Activated naive CD8-positive, alpha-beta T cell treated with anti-CD3 and anti-CD28 coated beads, Interleukin-2, amount 50 U/mL, for 16 hours (primary cell): ENCODE results near the gene MAN2B2.

ENCODE experiments used
- DNase-seq: peaks from one replicate; pipeline ENCODE4 v3.0.0-alpha.2; 2020; ENCODE audit warnings: low read depth, low spot score

Gene MAN2B2

DNA sequence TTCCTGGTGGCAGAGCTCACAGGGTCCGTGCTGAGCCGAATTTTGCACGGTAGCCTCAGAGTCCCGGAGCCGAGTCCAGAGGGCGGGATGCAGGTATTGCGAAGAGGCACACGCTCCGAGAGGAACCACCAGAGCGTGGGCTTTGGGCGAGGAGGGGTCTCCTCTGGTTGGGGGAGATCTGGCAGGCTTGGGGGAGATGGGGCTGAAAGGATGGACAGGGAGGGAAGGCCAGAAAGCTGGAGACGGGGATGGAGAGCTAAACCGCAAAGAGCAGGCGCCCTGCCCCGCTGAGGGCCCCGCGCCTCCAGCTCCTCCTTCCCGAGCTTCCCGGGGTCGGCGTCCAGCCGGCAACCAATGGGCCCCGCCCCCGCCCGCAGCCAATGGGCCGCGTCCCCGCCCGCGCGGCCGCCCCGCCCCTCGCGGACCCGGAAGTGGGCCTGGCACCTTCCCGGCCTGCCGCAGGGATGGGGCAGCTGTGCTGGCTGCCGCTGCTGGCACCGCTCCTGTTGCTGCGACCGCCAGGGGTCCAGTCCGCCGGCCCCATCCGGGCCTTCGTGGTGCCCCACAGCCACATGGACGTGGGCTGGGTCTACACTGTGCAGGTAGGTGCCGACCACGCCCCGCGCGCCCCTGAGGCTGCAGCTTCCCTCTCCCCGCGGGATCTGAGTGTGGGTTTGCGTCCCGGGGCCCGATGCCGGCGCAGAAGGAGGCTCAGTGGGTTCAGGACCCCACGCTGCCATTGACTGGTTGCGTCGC lies at the start of gene MAN2B2:
Gene MAN2B2 (plus strand): TSS at position 443 of the 756 bp plus-strand sequence. CDS start 22 bp downstream, at position 465.
- DNase-seq: peak; percentile 63

DNA sequence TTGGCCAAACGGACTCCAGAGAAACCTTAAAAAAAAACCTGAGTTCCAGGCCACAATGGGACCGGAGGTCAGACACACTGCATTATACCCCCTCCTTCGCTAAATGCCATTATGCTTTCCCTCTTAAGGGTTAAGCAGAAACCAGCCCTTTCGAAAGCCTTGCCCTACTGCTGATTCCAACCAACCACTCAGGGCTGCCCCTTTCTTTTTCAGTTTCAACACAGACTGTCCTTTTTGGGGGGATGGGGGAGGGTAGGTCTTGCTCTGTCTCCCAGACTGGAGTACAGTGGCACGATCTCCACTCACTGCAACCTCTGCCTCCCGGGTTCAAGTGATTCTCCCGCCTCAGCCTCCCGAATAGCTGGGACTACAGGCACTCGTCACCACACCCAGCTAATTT lies 49.5 kb upstream of the MAN2B2 start:
- no peak for DNase-seq

DNA sequence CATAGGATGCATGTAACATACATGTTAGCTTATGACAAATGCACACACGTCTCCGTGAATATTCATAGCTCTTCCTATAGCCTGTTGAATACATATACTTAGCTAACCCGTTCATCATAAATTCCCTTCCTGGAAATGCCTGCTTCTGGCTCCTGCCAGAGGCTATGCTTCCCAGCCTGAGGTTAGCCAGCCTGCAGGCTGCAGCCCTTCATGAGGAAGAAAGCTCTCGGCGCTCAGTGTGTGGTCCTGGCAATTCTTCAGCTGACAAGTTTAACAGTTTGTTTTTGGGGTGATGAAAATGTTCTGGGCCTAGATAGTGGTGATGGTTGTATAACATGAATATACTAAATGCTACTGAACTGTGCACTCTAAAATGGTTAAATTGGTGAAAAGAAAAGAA lies 48.8 kb upstream of the MAN2B2 start:
- DNase-seq: no peak

DNA sequence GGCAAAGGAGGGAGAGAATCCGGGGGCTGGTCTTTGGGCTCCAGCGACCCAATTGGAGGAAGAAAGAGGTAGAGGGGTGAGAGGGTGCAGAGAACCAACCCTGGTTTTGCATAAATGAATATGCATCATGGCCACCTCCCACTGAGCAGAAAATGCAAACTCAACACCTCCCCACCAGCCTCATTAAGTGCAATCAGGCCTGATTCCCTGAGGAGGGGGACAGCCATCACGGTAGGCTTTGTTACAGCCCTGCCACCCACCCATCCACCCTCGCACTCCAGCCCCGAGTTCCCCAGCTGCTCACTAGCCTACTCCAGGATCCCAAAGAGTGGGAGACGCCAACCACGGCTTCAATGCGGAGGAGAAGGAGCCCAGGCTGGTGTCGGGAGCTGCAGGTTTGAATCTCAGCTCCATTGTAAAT lies 48.3 kb upstream of the MAN2B2 start:
- no peak for DNase-seq

DNA sequence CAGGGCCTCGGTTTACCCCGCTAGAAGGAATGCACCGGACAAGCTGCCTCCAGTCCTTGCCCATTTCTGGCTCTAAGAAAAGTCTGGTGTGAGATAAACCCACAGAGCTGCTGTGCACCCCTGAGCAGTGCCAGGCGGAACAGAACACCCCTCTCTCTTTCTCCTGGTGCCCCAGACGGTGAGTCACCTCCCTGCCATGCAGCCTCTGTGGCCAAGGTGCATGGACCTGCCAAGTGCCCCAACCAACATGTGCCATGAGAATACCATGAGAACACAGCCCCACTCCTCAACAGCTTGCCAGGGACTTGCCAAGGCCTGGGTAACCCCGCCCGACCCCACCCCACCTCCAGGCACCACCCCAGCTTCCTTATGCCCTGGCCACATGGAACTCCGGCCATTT lies 47.7 kb upstream of the MAN2B2 start:
- DNase-seq: no peak

DNA sequence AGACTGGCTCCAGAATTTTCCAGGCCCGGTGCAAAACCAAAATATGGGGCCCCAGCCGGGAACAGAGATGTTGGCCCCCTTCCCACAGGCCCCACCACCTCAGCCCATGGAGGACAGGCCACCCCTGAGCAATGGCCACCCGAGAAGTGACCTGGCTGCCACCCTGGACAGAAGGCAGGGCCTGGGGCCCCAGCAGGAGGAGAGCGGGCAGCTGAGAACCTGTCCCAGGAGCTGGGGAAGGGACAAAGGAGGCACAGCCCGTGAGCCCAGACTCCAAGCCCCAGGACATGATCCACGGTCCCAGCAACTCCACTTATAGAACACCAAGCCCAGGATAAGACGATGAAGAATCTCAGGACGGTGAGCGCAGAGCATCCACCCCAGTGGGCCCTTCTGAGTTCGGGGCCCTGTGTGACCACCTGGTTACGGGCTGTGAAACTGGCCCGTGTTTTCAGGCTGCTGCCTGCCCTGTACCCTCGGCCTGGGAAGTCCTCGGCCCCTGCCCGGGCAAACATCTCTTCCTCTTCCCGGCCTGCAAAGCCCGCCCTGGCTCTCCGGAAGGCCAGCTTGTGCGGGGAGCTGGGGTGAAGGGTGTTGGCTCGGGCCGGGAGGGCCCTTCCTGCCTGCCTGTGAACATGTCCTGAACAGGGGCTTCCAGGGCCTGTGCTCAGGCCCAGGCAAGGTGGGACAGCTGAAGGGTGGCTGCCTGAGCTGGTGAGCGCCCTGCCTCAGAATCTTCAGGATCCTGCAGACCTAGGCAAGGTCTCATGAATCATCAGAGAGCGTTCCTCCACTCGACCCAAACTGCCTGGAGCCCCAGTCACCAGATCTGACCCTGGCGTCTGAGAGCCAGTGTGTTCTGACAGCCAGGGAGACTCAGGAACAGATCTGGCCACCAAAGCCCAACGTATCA lies 47.0 kb upstream of the MAN2B2 start:
- DNase-seq: no peak

DNA sequence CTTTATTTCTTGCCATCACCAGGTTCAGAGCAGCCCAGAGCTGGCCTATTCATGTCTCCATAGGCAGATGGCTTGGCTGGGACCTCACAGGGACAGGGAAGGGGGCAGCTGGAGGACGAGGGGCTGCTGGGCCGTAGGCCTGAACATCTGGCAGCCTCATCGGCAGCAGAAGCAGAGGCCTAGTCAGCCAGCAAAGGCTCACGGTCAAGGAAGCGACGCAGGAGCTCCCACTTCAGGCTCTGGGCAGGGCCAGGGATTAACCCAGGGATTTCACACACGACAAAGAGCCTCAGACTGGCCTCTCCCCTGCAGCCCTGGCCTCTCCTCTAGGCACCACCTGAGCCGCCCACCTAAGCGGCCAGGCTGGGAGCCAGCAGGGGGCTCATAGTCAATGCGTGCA lies 46.0 kb upstream of the MAN2B2 start:
- DNase-seq: no peak

DNA sequence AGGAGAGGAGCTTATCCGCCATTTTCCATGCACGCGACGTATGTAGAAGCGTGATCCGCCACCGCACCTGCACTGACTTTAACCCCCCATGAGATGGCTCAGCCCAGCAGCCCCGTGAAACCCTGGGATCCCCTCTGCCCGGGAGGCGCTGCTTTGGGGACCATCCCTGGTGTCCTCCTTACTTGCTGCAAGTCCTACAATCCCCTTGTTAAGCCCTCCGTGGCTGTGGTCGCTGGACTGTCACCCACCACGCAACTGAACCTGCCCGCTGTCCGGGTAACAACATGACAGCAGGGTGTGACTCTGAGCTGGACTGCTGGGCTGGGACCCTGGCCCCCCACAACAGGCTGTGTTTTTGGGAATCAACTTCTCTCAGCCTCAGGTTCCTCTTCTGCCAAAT lies 44.7 kb upstream of the MAN2B2 start:
- DNase-seq: no peak

DNA sequence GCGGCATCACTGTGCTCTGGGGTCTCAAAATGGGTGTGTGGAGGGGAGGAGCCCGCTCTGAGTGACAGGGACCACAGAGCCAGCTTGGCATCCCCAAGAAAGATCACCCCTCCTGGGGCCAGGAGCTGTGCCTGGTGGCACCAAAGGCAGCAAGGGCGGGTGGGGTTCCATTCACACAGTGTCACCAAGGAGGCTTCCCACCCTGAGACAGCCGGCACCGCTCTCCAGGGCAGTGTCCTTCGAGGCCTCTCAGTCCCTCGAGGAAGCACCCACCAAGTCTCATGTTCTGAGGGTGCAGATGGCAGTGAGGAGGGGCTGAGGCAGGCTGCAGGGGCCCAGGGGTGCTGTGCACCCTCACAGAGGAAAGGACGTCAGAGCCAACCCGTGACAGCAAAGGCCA lies 44.0 kb upstream of the MAN2B2 start:
- no peak for DNase-seq

DNA sequence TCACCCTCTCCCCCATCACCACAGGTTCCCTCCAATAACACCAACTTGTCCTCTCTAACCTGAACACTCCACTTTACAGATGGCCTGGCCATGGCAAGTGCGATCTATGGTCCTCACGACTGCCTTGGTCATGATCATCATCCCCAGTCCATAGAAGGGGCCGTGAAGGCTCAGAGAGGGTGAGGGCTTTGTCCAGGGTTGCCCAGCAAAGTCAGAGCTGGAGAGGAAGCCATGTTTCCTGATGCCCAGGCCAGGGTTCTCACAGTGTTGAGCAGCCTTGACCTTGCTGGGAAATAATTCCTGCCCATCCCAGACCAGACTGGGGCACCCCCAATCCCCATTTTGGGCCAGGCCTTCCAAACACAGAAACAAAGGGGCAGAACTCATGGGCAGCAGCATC lies 42.9 kb upstream of the MAN2B2 start:
- no peak for DNase-seq

DNA sequence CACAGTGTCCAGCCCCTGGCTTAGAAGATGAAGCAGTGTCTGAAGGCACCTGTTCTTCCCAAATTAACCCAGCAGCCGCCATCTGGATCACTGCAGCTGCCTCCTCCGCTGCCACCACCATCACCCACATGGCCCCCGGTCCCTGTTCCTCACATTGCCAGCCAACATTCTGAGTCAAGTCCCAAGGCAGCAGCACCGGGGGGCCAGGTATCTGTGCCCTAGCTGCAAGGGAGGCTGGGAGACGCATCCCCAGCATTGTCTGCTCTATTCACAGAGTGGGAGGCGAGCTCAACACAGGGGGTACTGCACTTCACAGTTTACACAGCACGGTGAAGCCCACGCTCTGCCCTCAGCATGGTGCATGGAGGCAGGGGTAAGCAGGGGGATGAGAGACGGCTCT lies 42.3 kb upstream of the MAN2B2 start:
- no peak for DNase-seq

DNA sequence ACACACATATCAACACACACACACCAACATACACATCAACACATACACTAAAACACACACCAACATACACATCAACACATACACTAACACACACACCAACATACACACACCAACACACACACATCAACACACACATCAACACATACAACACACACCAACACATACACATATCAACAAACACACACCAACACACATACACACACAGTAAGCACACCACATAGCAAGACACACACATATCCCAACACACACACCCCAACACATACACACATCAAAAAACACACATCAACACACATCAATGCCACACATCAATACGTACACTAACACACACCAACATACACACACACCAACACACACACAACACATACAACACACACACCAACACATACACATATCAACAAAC lies 40.9 kb upstream of the MAN2B2 start:
- DNase-seq: no peak

DNA sequence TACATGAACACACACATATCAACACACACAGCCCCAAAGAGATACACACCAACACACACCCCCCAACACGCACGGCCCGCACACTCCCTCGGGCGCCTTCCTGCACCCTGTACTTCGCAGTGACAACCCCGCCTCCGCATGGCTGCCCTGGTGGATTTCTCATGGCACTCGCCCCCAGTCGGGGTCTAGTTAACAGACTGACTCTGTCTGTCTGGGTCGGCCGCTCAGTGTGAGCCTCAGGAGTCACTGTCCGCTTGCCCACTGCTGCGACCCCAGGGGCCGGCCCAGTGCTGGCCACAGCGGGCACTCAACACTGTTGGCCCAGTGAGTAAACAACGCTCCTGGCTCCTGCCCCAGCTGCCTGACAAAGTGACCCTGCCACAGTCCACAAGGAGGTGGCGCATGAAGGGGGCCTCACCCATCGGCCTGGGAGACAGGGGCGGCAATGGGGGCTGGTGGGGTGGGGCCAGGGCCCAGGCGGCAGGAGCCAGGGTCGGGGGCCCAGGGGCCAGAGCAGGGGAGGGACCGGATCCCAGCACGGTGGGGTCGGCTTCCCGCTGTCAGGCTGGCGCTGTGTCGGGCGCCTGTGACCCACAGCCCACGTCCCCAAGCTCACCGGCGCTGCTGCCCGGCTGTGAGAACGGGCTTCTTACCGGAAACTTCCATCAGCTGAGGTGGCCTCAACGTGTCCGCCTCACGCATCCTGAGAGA lies 40.2 kb upstream of the MAN2B2 start:
- no peak for DNase-seq

DNA sequence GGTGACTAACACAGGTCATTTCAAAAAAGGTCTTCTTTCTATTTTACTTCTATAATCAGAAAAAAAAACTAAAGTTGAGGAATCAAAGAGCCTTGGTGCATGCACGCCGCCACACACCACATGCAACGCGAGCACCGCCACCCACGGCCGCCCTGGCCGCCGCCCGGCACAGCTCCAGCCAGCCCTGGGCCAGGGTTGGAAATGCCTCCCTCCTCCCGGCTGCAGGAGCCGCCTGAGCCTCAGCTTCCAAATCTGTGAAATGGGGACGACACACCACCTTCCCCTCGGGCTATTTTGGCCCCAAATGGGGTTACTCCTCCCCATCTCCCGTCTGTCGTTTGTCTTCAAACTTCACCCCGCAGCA lies 39.7 kb upstream of the MAN2B2 start:
- no peak for DNase-seq

DNA sequence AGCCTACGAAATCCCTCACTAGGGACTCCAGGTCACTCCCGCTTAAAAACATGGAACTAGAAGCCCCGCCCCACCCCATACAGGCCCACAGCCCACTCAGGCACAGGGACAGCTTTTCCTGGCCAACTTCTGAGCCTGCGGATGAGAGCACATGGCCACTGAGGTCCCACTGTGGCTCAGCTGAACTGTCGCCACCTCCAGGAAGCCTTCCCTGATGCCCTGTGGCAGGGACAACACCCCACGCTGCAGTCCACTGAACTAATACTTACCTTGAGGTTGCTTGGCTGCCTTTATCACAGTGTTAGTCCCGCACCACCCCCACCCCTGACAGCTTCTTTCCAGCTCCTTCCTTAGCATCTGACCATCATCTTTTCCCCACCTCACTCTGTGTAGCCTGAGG lies 39.3 kb upstream of the MAN2B2 start:
- DNase-seq: no peak

DNA sequence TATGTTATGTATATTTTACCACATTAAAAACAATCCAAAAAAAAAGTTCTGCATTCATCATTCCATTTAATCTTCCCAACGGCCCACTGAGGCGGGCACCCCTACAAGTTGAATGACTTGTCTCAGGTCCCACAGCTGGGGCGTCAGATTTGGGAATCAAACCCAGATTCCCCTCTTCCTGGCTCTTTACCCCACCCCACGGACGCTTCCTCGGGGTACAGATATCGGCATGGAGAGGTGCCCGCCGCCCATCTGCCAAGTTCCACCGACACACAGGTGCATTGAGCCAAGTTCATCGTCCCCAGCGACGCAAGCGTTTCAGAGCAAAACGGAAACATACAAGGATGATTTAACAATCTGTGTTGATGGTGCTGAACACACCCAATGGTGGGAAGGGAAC lies 36.9 kb upstream of the MAN2B2 start:
- no peak for DNase-seq

DNA sequence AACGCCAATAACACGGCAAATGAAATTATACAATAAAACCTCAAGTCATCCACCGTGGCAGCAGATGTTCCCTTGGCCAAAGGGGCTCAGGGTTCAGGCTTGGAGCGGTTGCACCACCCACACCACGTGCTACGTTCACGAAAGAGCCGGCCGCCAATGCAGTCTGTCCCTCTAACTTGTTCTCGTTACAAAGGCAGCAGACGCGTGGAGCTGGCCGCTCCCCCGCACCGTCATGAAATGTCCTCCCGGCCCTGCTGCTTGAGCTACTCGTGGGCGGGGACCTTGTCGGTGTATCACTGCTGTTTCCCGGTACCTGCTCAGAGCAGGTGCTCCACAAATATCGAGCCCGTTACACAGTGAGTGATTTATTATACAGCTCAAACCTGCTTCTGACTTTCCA lies 36.4 kb upstream of the MAN2B2 start:
- DNase-seq: no peak

DNA sequence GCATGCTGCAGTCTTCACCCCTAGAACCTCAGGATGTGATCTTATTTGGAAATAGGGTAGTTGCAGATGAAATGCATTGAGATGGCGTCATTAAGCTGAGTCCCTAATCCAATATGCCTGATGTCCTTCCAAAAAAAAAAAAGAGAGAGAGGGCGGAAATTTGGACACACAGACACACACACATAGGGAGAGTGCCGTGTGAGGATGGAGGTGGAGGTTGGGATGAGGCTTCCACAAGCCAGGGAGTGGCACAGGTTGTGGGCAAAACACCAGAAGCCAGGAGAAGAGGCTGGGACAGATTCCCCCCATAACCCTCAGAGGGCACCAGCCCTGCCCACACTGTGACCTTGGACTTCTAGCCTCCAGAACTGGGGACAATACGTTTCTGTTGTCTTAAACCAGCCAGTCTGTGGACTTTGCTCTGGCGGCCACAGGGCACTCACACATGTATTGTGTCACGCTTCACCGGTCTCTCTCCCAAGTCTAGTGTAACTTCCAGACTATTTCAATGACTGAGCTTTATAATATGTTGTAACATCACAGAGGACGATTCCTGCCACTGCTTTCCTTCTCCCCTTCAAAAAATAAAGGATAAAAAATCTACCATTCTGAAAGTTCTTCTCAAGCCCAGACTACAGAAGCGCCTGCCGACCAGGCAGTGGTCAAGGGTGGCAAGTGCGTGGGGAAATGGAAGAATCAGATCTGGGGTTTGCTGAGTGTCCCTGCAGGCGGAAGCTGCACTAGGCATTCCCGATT lies 35.8 kb upstream of the MAN2B2 start:
- DNase-seq: no peak

DNA sequence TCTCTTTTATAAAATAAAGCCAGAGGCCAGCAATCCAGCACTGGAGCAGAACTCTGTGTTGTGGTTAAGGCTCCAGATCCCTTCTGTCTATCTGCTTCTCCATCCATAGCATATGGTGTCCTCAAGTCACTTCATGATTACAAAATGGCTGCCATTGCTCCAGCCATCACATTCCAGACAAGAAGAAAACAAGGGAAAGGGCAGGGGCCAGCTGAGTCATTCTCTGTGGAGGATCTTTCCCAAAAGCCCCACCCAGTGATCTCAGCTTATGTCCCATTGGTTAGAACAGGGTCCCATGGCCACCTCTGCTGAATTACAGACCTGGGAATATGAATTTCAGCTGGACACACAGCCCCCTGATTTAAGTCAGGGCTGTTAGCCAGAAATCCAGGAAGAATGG lies 34.1 kb upstream of the MAN2B2 start:
- no peak for DNase-seq

DNA sequence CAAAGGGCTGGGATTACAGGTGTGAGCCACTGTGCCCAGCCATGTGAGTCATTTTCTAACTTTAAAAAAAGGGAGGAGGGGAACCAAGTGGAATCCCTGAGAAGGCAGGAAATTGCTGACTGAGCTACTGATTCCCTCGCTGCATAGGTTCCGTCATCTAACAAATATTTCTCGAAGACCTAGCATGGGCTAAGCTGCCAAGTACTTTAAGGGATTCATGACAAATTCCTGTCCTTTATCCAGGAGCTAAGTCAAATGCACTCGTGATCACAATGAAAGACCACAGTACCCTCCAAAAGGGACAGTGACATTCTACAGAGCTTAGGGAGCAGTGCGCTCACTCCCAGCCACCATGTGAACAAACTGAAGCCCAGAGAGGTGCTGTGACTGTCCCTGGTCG lies 33.2 kb upstream of the MAN2B2 start:
- no peak for DNase-seq

DNA sequence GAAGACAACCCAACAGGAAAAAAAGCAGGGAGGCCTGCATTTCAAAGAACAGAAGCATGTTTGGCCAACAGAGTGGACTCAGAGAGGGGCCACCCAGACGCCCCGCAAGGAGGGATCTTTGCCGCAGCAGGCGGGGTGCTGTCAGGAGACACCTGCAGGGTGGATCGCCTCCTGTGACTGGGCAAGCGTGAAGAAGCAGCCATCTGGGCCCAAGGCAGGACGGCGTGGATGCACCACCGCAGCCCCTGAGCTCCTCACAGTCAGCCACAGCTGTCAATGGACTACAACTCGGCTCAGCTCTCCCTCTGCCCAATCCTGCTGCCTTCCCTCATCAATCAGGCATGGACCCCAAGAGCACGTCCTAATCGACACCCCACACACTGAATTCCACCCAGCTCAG lies 32.0 kb upstream of the MAN2B2 start:
- no peak for DNase-seq

DNA sequence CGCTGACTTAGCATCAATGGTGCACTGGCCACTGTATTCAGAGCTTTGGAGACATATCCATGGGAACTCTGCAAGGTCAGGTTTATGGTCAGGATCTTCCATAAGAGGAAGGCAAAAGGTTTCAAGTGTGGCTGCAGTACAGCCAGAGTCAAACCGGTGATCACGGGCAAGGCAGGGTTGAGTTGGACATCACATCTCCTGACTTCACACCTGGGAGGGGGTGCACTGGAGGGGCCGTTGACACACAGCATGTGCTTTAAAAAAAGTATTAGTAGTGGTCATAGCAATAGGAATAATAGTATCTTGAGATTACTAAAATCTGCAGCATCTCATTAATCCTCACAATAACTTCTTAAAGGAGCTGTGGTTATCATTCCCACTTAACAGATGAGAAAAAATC lies 28.9 kb upstream of the MAN2B2 start:
- no peak for DNase-seq
